CMK (cell line): Measurements from ENCODE around the gene PHTF2.
"Not testable (repeated sequence)": the region's sequence is repeated elsewhere in the genome, so short reads cannot be mapped to it uniquely, and the experiment has no call there.

Experiments used
- DNase-seq: peaks from one replicate; pipeline ENCODE4 v3.0.0-alpha.2; 2010; ENCODE audit warnings: low read depth

PHTF2 gene

DNA sequence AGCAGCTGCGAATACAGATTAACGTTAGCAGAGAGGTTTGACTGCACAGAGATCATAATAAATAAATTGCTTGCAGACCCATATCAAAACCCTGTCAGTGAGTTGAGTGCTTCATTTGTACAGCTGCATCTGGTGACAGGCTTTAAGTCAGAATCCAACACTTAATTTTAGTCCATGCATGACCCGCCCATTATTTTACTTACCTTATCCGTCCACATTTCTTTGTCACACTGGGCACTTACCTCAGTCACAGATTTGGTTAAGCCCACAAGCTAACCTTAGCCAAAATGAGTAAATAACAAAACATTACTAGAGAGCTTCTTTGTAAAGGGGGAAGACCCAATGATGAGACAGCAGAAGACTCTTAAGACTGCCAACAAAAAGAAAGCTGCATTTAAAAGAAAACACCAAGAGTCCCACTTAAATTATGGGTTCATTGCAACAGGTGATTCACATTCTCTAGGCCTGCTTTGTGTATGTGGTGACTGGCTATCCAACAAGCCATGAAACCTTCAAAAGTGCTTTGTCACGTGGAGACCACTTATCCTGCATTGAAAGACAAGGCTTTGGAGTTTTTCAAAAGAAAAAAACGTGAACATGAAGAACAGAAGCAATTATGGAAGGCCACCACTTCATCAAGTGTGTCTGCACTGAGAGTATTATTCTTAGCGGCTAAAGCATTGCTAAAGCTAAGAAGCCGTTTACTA, 32.2 kb downstream of the PHTF2 start:
- DNase-seq = no peak

DNA sequence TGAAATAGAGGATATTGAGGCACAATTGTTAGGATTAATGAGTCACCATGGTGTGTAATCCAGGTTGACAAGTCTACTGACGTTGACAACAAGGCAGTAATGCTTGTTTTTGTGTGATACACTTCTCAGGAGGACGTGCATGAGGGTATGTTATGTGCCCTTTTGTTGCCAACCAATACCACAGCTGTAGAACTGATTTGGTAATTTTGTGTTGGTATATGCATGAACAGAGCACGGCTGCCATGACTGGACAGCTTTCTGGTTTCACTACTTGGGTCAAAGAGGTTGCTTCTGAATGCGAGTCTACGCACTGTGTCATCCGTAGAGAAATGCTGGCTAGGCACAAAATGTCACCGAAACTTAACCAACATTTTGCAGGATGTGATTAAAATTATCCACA, 32.9 kb downstream of the PHTF2 start:
- DNase-seq = no peak

DNA sequence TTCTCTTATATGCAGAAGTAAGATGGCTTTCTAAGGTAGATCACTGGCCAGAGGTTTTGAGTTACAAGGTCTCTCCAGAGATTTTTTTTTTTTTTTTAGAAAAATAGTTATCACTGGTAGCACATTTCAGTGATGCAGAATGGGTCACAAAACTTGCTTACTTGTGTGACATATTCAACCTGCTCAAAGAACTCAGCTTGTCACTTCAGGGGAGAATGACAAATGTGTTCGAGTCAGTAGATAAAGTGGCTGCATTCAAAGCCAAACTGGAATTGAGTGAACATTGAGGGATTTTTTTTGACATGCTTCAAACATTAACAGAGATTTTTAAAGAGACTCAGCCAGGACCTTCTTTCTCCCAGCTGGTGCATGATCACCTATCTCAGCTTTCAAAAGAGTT, 33.4 kb downstream of the PHTF2 start:
- no peak for DNase-seq

DNA sequence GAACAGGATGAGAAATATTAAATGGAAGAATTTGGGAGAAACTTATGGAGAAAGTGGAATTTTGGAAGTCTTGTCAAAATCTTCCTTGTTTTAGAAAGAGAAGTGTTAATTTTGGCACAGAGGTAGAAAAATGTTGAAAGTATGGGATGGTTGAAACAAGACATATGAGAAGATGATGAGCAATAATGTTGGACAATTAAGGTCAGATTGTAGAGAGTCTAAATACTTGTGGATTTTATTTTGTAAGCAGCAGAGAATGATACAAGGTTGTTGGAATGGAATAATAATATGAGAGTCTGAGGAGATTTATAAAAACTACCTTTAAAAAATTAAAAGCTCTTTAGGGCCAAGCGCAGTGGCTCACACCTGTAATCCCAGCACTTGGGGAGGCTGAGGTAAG, 34.6 kb downstream of the PHTF2 start:
- no peak for DNase-seq

DNA sequence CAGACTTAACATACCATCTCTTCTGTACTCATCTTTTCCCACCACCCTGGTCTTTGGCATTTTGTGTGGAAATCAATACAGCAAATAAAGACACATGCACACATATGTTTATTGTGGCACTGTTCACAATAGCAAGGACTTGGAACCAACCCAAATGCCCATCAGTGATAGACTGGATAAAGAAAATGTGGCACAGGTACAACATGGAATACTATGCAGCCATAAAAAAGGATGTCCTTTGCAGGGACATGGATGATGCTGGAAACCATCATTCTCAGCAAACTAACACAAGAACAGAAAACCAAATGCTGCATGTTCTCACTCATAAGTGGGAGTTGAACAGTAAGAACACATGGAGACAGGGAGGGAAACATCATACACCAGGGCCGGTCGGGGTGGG, 37.9 kb downstream of the PHTF2 start:
- not testable (repeated sequence) for DNase-seq

DNA sequence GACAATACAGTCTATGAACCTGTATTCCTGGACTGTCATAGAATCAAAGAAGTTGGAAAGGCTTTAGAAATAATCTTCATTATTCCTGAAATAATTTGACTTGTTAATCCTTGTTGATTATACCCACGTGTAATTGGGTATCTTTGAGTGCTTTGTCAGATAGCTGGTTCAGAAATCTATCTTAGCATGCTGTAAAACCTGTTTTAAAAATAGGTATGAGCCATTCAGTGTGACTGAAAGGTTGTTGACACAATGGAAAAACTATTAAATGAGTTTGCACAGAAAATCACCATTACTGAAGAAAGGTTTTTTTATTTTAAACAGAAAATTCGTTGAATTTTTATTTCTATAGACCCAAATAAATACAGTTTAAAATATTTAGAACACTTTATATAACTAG, 38.7 kb downstream of the PHTF2 start:
- no peak for DNase-seq

DNA sequence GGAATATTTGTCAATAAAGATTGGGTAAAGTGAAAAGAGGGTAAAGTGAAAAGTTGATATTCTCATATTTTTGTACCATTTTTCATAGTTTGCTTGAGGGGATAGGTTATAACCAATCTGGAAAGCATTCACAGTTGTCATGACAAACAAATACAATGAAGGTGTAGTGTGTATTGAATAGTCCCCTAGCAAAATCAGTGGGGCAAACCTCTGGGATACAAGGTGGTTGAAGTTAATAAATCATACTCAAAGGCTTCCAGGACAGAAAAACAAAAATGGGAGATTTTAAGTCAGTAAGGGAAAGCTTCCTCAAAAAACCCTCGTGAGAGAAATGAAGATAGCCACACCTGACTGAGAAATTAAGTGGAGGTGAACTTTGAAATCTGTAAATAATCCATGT, 39.4 kb downstream of the PHTF2 start:
- DNase-seq = no peak

DNA sequence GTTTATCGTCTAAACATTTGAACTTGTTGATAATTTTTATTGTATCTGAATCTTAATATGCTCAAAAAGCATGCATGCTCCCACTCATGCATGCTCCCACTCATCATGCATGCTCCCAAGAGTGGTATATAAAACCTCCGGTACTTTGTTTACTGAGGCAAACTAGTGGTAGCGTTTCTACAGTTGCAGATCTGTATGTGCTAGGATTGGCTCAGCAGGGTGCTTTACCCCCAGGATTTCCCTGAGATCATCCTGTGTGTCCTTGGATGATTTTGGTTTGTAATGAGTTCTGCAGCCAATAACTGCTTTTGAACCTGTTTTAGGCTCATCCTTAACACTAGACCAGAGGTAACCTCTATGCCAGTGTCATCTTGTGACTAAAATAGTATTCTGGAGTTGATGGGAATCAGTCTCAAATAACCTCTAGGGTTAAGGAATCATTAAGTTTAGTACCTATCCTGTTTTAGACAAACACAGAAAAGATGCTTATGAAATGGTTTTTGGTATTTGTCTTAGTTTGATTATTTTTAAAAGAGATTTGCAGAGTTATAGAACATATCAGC, 40.4 kb downstream of the PHTF2 start:
- DNase-seq = no peak

DNA sequence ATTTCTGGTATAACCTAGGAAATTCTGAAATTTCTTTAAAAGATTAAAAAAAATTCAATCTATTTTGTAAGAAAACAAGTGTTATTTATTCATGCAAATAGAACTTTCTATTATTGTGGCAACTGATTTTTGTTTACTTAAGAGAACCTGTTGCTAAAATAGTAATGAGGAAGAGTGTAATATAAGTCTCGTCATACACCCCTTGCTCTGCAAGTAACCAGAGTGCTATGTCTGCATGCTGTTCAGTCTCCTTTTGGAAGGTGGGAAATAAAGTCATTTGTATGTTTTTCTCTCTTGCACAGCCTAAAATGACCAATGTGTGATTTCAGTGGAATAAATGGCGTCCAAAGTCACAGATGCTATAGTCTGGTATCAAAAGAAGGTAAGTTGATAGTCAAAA, 41.3 kb downstream of the PHTF2 start:
- no peak for DNase-seq

DNA sequence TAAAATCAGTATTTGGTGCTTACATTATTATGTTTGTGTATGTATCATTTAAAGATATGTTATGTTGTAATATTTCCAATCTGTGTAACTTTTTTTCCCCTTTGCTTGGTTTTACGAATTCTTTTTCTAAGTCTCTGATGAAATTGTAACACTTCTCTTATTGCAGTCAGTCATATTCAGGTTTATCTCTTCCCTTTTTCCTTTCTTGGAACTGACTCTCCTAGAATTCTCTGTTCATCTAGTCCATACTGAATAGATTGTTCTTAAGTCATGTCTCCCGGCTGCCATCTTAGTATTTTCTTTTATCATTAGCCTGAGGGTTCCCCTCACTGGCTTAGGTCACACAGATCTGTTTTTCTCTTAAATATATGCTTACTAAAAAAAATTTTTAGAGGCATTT, 44.6 kb downstream of the PHTF2 start:
- no peak for DNase-seq

DNA sequence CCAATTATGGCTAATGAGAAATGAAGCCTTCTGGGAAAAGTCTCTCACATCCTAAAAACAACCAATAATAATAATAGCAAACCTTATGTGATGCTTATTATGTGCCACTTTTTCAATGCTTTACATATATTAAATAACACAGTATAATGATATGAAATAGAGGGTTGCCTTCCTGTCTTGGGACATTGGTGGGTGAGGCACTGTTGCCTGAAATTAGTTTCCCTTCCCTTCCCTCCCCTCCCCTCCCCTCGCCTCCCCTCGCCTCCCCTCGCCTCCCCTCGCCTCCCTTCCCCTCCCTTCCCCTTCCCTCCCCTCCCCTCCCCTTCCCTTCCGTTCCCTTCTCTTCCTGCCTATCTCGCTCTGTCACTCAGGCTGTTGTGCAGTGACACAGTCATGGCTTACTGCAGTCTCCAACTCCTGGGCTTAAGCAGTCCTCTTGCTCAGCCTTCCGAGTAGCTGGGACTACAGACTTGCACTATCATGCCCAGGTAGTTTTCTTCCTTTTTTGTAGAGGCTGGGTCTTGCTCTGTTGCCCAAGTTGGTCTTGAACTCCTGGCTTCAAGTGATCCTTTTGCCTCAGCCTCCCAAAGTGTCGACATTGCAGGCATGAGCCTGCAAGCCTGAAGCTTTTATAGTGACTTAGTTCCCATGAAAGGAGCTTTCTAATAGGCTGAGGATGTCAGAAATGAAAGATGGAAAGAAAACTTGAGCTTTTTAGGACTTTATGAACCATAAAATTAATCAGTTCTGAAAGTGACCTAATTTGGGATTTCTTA, 47.9 kb downstream of the PHTF2 start:
- DNase-seq = no peak

DNA sequence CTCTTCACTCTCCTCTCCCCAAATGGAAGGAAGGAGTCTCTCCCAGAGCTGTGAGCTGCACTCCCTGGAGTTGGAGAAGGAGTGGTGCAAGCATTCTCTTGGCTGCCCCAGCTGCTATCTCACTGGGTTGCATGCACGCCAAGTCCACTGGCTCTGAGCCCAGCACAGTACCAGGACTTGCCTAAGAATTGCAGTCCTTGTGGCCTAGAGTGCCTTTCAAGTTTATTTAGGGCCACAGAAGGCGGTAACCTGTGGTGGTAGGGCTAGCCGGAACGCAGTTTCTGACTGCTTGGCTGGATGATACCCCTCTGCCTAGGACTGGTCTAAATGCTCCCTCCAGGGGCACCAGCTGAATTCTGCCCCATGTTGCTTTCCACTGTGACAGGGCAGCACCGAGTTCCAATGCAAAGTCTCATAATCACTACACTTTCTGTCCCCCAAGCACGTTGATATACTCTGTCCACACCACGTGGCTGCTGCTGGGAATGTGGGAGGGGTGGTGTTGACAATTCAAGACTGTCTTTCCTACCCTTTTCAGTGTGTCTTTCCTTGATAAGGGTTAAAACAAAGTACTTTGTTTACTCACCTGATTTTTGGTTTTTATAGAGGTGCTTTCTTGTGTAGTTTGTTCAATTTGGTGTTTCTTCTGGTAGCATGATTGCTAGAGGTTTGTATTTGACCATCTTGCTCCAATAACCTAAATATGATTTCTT, 57.0 kb downstream of the PHTF2 start:
- DNase-seq = no peak

DNA sequence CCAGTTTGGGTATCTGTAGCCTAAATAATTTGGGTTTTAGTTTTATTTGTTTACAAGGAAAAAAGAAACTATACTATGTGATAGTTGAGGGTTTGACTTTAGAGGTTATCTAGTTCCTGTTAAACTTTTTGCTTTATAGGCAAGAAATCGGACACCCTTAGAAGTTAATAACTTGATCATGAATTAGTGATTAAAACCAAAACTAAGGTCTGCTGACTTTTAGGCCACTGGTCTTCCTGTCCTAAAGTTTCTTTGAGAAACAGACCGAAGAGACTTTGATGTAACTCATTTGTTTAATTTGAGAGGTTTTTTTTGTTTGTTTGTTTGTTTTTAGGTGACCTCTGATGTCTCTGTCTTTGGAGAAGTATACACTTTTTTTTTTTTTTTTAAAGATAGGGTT, 59.7 kb downstream of the PHTF2 start:
- DNase-seq = no peak

DNA sequence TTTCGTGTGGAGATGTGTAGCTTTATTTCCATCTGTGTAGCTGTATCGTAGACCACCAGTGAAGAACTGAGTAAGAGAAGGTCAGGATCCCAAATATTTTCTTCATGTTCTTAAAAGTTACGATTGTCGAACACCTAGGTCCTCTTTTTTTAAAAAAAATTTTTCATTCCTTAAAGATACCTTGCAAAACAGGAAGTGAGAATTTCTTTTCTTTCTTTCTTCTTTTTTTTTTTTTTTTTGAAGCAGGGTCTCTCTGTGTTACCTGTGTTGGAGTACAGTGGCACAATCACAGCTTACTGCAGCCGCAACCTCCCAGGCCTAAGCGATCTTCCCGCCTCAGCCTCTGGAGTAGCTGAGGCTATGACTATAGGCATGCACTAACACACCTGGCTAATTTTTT, 60.8 kb downstream of the PHTF2 start:
- no peak for DNase-seq

DNA sequence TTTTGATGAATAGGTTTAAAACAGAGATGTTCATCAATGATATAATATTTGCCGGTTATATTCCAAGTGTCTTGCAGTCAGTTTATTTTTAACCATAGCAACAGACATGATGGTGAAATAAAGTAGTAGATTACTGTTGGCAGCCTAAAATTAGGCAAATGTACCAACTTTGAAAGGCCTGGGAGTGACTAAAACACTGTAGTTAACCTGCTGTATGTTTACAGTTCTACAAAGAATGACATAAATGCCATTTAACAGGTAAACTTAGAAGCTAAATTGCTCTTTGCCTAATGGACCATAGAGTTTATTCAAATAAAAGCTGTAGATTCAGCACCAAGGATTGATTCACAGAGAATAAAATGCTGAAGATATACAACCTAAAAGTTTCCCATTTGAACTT, 64.1 kb downstream of the PHTF2 start:
- no peak for DNase-seq

DNA sequence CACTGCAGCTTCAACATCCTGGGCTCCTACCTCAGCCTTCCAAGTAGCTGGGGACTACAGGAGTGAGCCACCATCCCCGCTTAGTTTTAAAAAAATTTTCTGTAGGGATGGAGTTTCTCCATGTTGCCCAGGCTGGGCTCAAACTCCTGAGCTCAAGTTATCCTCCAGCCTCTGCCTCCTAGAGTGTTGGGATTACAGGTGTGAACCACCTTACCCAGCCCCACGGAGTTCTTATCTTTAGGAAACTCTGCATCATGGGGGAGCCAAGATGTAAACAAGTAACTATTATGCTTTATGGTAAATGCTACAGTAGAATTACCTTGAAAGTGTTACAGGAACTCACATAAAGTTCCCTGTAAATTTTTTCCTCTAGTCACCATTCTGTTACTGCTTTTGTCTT, 65.3 kb downstream of the PHTF2 start:
- no peak for DNase-seq

DNA sequence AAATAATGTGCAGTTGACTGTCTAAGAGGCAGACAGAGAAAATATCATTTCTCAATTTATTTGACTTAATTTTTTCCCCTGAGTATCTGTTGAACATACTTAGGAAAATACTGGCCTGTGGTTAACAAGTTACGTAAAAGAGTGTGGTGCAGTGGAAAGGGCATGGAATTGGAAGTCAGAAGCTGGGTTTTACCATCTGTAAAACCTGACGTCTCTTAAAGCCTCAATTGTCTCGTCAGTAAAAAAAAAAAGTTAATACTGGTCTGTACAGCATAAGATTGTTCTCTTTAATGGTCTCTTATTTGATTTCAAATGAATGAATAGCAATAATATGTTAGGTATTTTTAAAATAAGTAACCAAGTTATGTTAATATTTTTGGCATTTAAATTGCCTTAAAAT, 67.8 kb downstream of the PHTF2 start:
- DNase-seq = no peak

DNA sequence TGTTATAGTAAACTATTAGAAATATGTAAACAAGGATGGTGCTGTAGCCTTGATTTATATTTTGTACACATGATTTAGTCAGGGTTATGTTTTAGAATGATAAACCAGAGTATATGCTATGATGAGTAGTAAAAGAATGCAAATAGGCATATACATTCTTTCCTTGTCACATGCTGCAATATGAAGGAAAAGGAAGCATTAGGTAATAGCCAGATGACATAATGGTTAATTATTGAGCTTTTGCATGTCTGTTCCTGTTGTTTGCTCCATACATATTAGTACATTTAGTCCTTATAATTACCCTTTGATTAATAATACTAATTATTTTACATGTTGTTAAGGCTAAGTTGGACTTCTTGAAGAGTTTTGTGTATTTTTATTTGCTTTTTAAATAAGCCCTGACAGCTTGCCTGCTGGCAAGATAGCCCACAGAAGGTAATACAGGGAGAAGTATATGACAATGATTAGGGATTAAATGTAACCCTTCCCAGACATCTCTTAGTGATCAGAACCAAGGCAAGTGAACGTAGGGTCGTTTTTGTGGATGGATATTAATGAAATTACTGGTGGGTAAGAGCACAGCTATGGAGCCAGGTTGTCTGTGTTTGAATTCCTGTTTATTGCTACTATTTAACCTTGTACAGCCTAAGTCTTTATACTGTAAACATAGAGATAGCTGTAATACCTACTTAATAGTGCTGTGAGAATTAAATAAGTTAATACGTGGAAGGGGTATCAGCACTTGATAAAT, 68.4 kb downstream of the PHTF2 start:
- no peak for DNase-seq

DNA sequence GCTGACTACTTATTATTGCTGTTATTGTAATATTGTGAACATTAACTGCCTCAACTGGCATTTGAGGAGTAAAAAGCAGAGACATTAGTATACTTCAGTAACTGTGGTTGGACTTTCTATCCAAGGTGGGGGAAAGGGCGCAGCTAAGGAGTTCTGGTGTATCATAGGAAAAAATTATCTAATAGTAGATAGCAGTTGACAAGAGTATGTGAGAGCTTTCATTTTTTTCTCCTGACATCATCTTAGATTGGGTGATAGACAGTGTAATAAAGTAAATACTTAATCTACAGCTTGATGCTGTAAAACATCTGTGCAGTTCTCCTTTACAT, 68.9 kb downstream of the PHTF2 start:
- no peak for DNase-seq

DNA sequence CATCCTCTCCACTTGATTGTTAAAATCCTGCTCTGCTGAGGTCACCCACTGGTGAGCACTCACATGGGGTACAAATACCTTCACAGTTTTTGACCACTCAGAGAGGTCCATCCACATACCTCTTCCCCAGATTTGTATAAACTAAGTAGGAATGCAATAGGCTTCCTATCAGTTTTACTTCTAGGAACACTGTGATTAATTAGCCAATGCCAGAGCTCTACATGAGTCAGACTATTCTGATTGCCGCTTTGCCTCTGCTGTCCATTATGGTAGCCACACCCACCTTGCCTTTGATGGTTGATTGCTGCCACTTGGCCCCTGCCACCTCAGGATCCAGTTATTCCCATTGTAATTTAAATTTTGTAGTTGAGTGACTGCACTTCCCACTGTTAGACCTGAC, 73.7 kb downstream of the PHTF2 start:
- DNase-seq = not testable (repeated sequence)

DNA sequence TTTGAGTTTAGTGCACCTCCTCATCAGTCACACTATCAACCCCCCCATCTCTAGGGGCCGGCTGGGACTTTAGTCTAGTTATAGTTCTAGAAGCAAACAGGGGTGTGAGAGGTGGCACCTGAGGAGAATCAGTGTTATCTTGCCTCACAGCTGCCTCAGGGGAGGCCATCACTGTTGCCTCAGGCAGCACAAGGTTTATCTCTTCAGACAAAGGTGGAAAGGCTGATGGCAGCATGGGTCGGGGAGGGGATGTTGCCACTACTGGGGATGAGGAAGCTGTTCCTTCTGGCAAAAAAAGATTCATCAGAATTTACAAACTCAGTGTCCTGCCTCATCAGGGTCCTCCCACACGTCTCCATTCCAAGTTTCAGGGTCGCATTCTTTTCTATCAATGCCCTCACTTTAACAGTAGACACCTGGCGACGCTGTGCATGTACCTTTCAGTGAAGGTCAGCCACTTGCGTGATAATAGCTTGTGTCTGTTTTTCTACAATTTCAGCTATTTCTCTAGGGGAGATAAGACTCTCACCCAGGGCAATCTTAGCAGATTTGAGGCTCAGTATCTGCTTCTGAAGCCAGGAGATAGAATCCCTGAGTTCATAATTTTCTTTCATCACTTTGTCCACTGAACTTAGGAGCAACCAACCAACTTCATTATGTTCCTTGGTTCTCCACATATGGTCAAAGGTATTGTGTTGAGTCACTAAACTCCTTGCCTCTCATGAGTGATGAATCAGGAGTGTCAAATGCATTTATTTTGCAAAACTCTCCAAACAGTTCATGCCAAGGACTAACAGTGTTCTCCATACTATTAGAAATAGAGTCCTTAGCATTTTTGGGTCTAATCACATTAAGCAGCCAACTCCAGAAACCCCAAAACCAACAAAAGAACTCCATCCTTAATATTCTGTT, 75.1 kb downstream of the PHTF2 start:
- not testable (repeated sequence) for DNase-seq
